Omental fat pad (tissue), 4 donors: Measurements from ENCODE around the gene TMEM202. TPM values are rescaled to one million over a fixed set of nuclear protein-coding genes. Genes with fewer than 3 reads are reported as not detected.

Experiments
- ATAC-seq: fragments of 150-250 bp; one replicate; pipeline ENCODE4 v1.9.1; 2016; ENCODE audit warnings: mild to moderate bottlenecking, moderate library complexity; ENCODE audit not compliant: low FRiP score
- DNase-seq: peaks from one replicate; pipeline ENCODE4 v3.0.0-alpha.2; 2019; ENCODE audit warnings: low spot score
- CTCF ChIP-seq, 3 donors: fragments of 450-650 bp; IDR thresholded peaks; one replicate each; pipeline ENCODE4 v1.5.1; 2016 to 2017; ENCODE audit warnings: antibody characterized with exemption in 3 of 3, mild to moderate bottlenecking in 3 of 3, moderate library complexity in 2 of 3
- total RNA-seq, 4 donors: library from RNA; depleted of rRNA; stranded (reverse); fragments of >200 nt; gene quantifications; one replicate each; pipeline ENCODE4 v1.1.0, GENCODE V29; 2016

The TMEM202 gene
- total RNA-seq, 4 donors from 2014 or later, result not detected

- ATAC-seq, result no peak
- TF ChIP-seq CTCF (IDR thresholded peaks at IDR 0.05), result no peak
- no peak for DNase-seq
These were observed 52.7 kb downstream of the TMEM202 start for GRCh38 chr15:72450805-72451204.

GRCh38 chr15:72451224-72451623 is 53.1 kb downstream of the TMEM202 start:
- DNase-seq, result no peak
- ATAC-seq, result no peak
- no peak for TF ChIP-seq CTCF (IDR thresholded peaks at IDR 0.05)

GRCh38 chr15:72456684-72457083 is 58.6 kb downstream of the TMEM202 start:
- no peak for ATAC-seq
- TF ChIP-seq CTCF (IDR thresholded peaks at IDR 0.05), result no peak
- no peak for DNase-seq

Other genes starting within 250 kb of the TMEM202 start
- gene GRAMD2A, start 200.5 kb upstream of the TMEM202 start, total RNA-seq, result under 1 TPM in 3 of 4 donors, not detected in 1; 0.19 to 0.46 (median 0.24) TPM
- 100 to 1,000 TPM; 200 to 534 (median 205) TPM for gene PKM, start 167.1 kb upstream of the TMEM202 start, total RNA-seq
- 10 to 100 TPM; 52.4 to 65.7 (median 59.4) TPM for gene PARP6, start 125.8 kb upstream of the TMEM202 start, total RNA-seq
- 1 to 10 TPM; 1.3 to 4.9 (median 1.9) TPM for gene CELF6, start 78.1 kb upstream of the TMEM202 start, total RNA-seq
- gene HEXA, start 22.3 kb upstream of the TMEM202 start, total RNA-seq, result 100 to 1,000 TPM in 1 of 4 donors, 10 to 100 TPM in 3; 66.4 to 104 (median 74.5) TPM
- 10 to 100 TPM; 45.4 to 84.2 (median 63.2) TPM for gene ARIH1, start 76.0 kb downstream of the TMEM202 start, total RNA-seq